ENCODE data around the gene POLR1H. TPM values are rescaled to one million over a fixed set of nuclear protein-coding genes. Genes with fewer than 3 reads are reported as not detected.
"Not testable (repeated sequence)": the region's sequence is repeated elsewhere in the genome, so short reads cannot be mapped to it uniquely, and the experiment has no call there.

Gene POLR1H
- total RNA-seq, 1 experiment from 2014 or later = 31.9 TPM

DNA sequence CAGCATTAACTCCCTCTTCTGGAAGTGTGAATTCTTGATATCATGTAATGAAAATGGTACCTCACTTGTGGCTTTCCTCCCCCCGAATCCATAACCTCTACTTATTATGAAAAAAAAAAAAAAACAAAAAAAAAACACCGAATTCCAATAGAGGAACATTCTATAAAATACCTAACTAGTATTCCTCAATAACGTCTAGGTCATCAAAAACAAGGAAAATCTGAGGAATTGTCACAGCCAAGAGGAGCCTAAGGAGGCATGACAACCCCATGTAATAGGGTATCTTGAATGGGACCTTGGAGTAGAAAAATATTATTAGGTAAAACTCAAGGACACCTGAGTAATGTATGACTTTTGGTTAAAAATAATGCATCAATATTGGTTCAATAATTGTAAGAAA lies 38.9 kb upstream of the POLR1H start:
- Histone ChIP-seq H4K91ac (ENCODE audit: insufficient read length, low read depth, low read length) (no peak overlapping the region), H2BK20ac (ENCODE audit: low read depth, low read length, poor library complexity, severe bottlenecking) (no peak overlapping the region), H3K23ac (ENCODE audit: insufficient read length, low read depth, low read length) (no peak overlapping the region), H3T11ph (ENCODE audit: low read length) (no peak overlapping the region), H3K4me2 (ENCODE audit: insufficient read depth, insufficient read length, low read length) (no peak overlapping the region), H3K79me2 (ENCODE audit: insufficient read depth, low read length) (no peaks in the 10 kb centered on the region), H3K79me1 (ENCODE audit: insufficient read depth, low read depth, low read length, poor library complexity, severe bottlenecking) (no peaks in the 10 kb centered on the region), H4K20me1 (ENCODE audit: control insufficient read depth, insufficient read depth, insufficient read length) (no peaks in the 10 kb centered on the region), H2BK5ac (ENCODE audit: insufficient read length, low read length) (no peak overlapping the region), H3K27ac (ENCODE audit: insufficient read length, low read depth, low read length) (no peak overlapping the region), H3K4me1 (ENCODE audit: insufficient read depth, low read length) (no peaks in the 10 kb centered on the region), H4K8ac (replicated peaks; ENCODE audit: insufficient read length, low read depth, low read length) (no peak overlapping the region), H3K56ac (ENCODE audit: insufficient read length, low read depth, low read length) (no peak overlapping the region), H3K4ac (ENCODE audit: low read depth, low read length) (no peak overlapping the region), H3K9me3 (ENCODE audit: control insufficient read depth, low read depth, low read length) (no peaks in the 10 kb centered on the region), H2BK15ac (ENCODE audit: low read depth, low read length) (no peak overlapping the region), H2AFZ (ENCODE audit: low read length) (no peak overlapping the region), H3K27me3 (ENCODE audit: insufficient read depth, low read length) (no peaks in the 10 kb centered on the region), H2BK12ac (ENCODE audit: insufficient read length, low read depth, low read length) (no peak overlapping the region), H3K9ac (ENCODE audit: extremely low read depth, insufficient read length, low read length) (no peak overlapping the region), H2AK5ac (ENCODE audit: insufficient read length, low read length) (no peak overlapping the region), H2BK120ac (ENCODE audit: low read depth, low read length, poor library complexity, severe bottlenecking) (no peak overlapping the region), H3K23me2 (ENCODE audit: insufficient read length, low read depth, low read length, poor library complexity, severe bottlenecking) (no peaks in the 10 kb centered on the region), H3K14ac (ENCODE audit: insufficient read depth, low read length) (no peak overlapping the region), H4K5ac (ENCODE audit: insufficient read length, low read depth, low read length) (no peak overlapping the region), H3K18ac (ENCODE audit: insufficient read length, low read depth, low read length) (no peak overlapping the region)
- Mint-ChIP-seq H3K27me3 (ENCODE audit: low read depth) (no peaks in the 10 kb centered on the region), H3K27ac (no peak overlapping the region), H3K9me3 (no peaks in the 10 kb centered on the region), H3K4me3 (no peak overlapping the region), H3K36me3 (ENCODE audit: insufficient read depth in 1 of 3, low read depth in 3 of 3) (no peaks in the 10 kb centered on the region), H3K4me1 (no peaks in the 10 kb centered on the region)
- DNase-seq = no peak
- TF ChIP-seq, protein P1, sequence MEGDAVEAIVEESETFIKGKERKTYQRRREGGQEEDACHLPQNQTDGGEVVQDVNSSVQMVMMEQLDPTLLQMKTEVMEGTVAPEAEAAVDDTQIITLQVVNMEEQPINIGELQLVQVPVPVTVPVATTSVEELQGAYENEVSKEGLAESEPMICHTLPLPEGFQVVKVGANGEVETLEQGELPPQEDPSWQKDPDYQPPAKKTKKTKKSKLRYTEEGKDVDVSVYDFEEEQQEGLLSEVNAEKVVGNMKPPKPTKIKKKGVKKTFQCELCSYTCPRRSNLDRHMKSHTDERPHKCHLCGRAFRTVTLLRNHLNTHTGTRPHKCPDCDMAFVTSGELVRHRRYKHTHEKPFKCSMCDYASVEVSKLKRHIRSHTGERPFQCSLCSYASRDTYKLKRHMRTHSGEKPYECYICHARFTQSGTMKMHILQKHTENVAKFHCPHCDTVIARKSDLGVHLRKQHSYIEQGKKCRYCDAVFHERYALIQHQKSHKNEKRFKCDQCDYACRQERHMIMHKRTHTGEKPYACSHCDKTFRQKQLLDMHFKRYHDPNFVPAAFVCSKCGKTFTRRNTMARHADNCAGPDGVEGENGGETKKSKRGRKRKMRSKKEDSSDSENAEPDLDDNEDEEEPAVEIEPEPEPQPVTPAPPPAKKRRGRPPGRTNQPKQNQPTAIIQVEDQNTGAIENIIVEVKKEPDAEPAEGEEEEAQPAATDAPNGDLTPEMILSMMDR (conservative IDR thresholded peaks at IDR 0.05) = no peak
- WGBS (ENCODE audit: extremely low coverage, insufficient read length, low lambda C conversion rate) = no CpG with 5 or more reads among the region's 3 CpGs

DNA sequence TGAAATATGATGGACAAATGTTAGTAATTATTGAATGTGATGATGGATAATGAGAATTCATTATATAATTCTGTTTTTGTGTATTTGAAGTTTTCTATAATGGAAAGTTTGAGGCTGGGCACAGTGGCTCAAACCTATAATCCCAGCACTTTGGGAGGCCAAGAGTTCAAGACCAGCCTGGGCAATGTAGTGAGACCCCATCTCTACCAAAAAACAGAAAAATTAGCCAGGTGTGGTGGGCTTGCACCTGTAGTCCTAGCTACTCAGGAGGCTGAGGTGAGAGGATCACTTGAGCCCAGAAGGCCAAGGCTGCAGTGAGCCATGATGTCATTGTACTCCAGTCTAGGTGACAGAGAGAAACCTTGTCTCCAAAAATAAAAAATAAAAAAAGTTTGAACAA lies 38.4 kb upstream of the POLR1H start:
- not testable (repeated sequence) for H3K4me3 Mint-ChIP-seq; H2BK5ac ChIP-seq (ENCODE audit: insufficient read length, low read length); H2AFZ ChIP-seq (ENCODE audit: low read length); H3K14ac ChIP-seq (ENCODE audit: insufficient read depth, low read length); H4K20me1 ChIP-seq (ENCODE audit: control insufficient read depth, insufficient read depth, insufficient read length); H4K8ac ChIP-seq (replicated peaks; ENCODE audit: insufficient read length, low read depth, low read length); H3K36me3 Mint-ChIP-seq (ENCODE audit: insufficient read depth in 1 of 3, low read depth in 3 of 3); DNase-seq; H2BK15ac ChIP-seq (ENCODE audit: low read depth, low read length); H3K4me2 ChIP-seq (ENCODE audit: insufficient read depth, insufficient read length, low read length); H3K4ac ChIP-seq (ENCODE audit: low read depth, low read length); H3K79me1 ChIP-seq (ENCODE audit: insufficient read depth, low read depth, low read length, poor library complexity, severe bottlenecking); H3K23me2 ChIP-seq (ENCODE audit: insufficient read length, low read depth, low read length, poor library complexity, severe bottlenecking); H2AK5ac ChIP-seq (ENCODE audit: insufficient read length, low read length); H3K27me3 ChIP-seq (ENCODE audit: insufficient read depth, low read length); H3K27me3 Mint-ChIP-seq (ENCODE audit: low read depth); H3K4me1 ChIP-seq (ENCODE audit: insufficient read depth, low read length); H3K9me3 ChIP-seq (ENCODE audit: control insufficient read depth, low read depth, low read length); H2BK120ac ChIP-seq (ENCODE audit: low read depth, low read length, poor library complexity, severe bottlenecking); H3K27ac Mint-ChIP-seq; H2BK20ac ChIP-seq (ENCODE audit: low read depth, low read length, poor library complexity, severe bottlenecking); H3K9ac ChIP-seq (ENCODE audit: extremely low read depth, insufficient read length, low read length); H3K23ac ChIP-seq (ENCODE audit: insufficient read length, low read depth, low read length); H3K27ac ChIP-seq (ENCODE audit: insufficient read length, low read depth, low read length); H4K5ac ChIP-seq (ENCODE audit: insufficient read length, low read depth, low read length); H3T11ph ChIP-seq (ENCODE audit: low read length); H3K56ac ChIP-seq (ENCODE audit: insufficient read length, low read depth, low read length); H3K18ac ChIP-seq (ENCODE audit: insufficient read length, low read depth, low read length); H3K79me2 ChIP-seq (ENCODE audit: insufficient read depth, low read length); H3K9me3 Mint-ChIP-seq; H3K4me1 Mint-ChIP-seq; H4K91ac ChIP-seq (ENCODE audit: insufficient read length, low read depth, low read length); H2BK12ac ChIP-seq (ENCODE audit: insufficient read length, low read depth, low read length)

Measured in H9 (cell line).